ENCODE data around the gene TMBIM1. TPM values are rescaled to one million over a fixed set of nuclear protein-coding genes. Genes with fewer than 3 reads are reported as not detected.

Gene TMBIM1
- polyA plus RNA-seq, 1 of the 3 experiments (the other 2 are of a cell fraction): 7.8 TPM

GRCh38 chr2:218298314-218298875, 6.1 kb upstream of the TMBIM1 start:
- no peak overlapping the region for H2AFZ ChIP-seq (ENCODE audit: low read depth)
- ChIA-PET POLR2A (no interaction called here), CTCF (interaction anchor here (1.2 to 3.1 kb wide), 4 partner anchors 10 to 98 kb away, joined by 3 to 15 read pairs (median 10); partner anchors contain the start of gene CATIP)
- no peaks in the 10 kb centered on the region for H3K36me3 ChIP-seq (replicated peaks in 1 of 2; ENCODE audit: control insufficient read depth in 1 of 2, insufficient read depth in 2 of 2, low read length in 1 of 2)
- 67% methylated on average over 6 of the region's 6 CpGs for WGBS (ENCODE audit: low lambda C conversion rate)
- H3K4me3 ChIP-seq (ENCODE audit: low read depth in 2 of 2, low read length in 1 of 2): no peak overlapping the region
- H3K9me2 ChIP-seq: no peaks in the 10 kb centered on the region
- no peaks in the 10 kb centered on the region for H3K27me3 ChIP-seq (ENCODE audit: insufficient read depth)
- H3K9ac ChIP-seq: no peak overlapping the region
- H3K4me1 ChIP-seq (ENCODE audit: control insufficient read depth in 1 of 2, insufficient read depth in 2 of 2, low read depth in 1 of 2, low read length in 1 of 2): peaks cover 0 to 5% of the 10 kb centered on the region in 2 experiments; a peak in 1 of 4 replicates
- no peak for DNase-seq
- H3K9me3 ChIP-seq: no peaks in the 10 kb centered on the region
- TF ChIP-seq RCOR1 (IDR thresholded peaks at IDR 0.05; ENCODE audit: low read length) (no peak), TCF12 (IDR thresholded peaks at IDR 0.05) (no peak), NRF1 (IDR thresholded peaks at IDR 0.05; ENCODE audit: low read depth, low read length) (no peak), SIN3A (IDR thresholded peaks at IDR 0.05; ENCODE audit: borderline replicate concordance, low read depth, low read length) (no peak), CTCF (IDR thresholded peaks at IDR 0.05) (no peak), MAX (IDR thresholded peaks at IDR 0.05; ENCODE audit: low read depth) (no peak), GATA2 (CRISPR knock-in tag; IDR thresholded peaks at IDR 0.05) (no peak), FOXJ3 (CRISPR knock-in tag; IDR thresholded peaks at IDR 0.05) (no peak), IRF3 (IDR thresholded peaks at IDR 0.05; ENCODE audit: low read depth, low read length) (no peak), MXI1 (IDR thresholded peaks at IDR 0.05; ENCODE audit: low read depth, low read length) (no peak), MEF2A (IDR thresholded peaks at IDR 0.05; ENCODE audit: borderline replicate concordance, low read depth) (no peak), REST (IDR thresholded peaks at IDR 0.05; ENCODE audit: low read depth, low read length) (no peak), GABPA (IDR thresholded peaks at IDR 0.05; ENCODE audit: low read depth) (no peak)
- H3K27ac ChIP-seq (ENCODE audit: low read depth in 2 of 2, low read length in 1 of 2): no peak overlapping the region
- H3F3A ChIP-seq (replicated peaks; ENCODE audit: insufficient read depth): peaks cover 4% of the 10 kb centered on the region
- no peak overlapping the region for H3K4me2 ChIP-seq
- no peaks in the 10 kb centered on the region for H3K79me2 ChIP-seq (ENCODE audit: insufficient read depth)
- H4K20me1 ChIP-seq (ENCODE audit: insufficient read depth): no peaks in the 10 kb centered on the region
